Measurements from ENCODE around the gene TADA1.
A peak's percentile ranks its signal among the peaks of the same experiment; 100 is the strongest.

TADA1 gene

DNA sequence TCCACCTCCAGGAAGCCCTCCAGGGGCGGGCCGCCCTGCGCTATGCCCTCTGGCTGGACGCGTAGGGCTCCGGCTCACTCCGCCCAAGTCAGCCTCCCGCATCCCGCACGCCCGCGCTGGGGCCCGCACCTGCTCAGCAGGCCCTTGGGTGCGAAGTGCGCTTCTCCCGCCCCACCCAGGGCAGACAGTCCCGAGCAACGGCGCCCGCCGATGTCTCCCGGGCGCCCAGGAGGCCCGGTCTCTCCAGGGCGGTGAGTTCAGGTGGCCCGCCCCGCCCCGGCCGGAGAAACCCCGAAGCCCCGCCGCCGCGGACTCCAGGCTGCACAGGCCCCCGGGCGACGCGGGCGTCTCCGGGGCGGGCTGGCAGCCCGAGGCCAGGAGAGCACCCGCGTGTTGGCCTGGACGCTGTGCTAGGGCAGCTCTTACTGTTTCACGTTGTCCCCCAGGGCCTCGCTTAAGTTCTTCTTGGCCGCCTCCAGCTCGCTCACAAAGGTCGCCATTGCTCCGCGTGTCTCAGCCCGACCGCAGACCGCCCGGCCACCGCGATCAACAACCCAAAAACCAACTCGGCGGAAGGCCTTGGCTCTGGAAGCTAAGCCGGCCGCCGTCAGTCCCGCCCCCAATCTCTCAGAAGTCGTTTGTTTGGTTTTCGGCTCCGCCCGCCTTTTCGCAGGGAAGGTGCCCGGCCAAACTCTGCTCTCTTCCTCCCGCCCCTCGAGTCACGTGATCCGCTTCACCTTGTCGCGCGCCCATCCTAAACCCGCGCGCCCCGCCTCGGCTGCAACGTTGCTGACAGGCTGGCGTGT, at the start of gene TADA1:
TSS of gene TADA1 (minus strand) at position 531 of the 806 bp plus-strand sequence. CDS start at position 500, 31 bp downstream.
- Histone ChIP-seq H3K9me3 (ENCODE audit: control insufficient read depth, insufficient read depth, low read depth, low read length) (no peaks in the 10 kb centered on the region), H3K36me3 (ENCODE audit: control insufficient read depth, insufficient read depth, low read length) (peaks cover 3% of the 10 kb centered on the region; the same call in 1 of the 2 replicates), H3K4me3 (ENCODE audit: low read depth, low read length) (peak within 1 kb of the TSS; percentile 80), H3K9ac (ENCODE audit: low read length) (peak within 1 kb of the TSS; percentile 89), H3K4me1 (ENCODE audit: control insufficient read depth, insufficient read depth, low read length) (peaks cover 4% of the 10 kb centered on the region; the same call in 1 of the 2 replicates), H3K27ac (ENCODE audit: low read depth, low read length) (peak within 1 kb of the TSS; percentile 79), H3K27me3 (ENCODE audit: control insufficient read depth, insufficient read depth, low read length) (no peaks in the 10 kb centered on the region)

DNA sequence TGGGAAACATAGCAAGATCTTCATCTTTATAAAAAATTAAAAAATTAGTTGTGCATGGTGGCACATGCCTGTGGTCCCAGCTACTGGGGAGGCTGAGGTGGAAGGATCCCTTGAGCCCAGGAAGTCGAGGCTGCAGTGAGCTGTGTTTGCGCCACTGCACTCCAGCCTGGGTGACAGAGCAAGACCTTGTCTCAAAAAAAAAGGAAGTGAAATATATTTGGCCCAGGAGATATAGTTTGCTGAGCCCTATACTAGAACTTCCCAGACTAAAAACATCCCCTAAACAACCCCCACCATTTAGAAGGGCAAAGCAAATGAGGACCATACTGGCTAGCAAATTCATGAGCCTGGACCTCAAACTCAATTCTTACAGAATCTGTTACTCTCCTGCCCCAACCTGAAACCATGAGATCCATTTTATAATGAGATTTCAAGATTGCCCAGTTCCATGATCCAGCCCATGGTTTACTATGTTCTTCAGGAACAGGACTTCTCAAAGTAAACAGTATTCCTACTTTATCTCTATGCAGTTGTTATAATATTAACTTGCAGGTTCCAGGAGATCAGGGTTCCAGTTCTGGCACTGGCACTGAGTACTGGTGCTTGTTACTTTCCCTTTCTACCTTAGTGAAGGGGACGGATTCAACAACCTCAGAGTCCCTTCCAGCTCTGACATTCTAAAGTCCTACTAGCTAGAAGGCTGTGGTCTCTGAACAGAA, 48.9 kb upstream of the TADA1 start:
- Histone ChIP-seq H3K27me3 (ENCODE audit: control insufficient read depth, insufficient read depth, low read length) (peaks cover 34% of the 10 kb centered on the region), H3K4me3 (ENCODE audit: low read depth, low read length) (no peak overlapping the region), H3K27ac (ENCODE audit: low read depth, low read length) (no peak overlapping the region), H3K4me1 (ENCODE audit: control insufficient read depth, insufficient read depth, low read length) (peaks cover 10% of the 10 kb centered on the region; the same call in 1 of the 2 replicates), H3K36me3 (ENCODE audit: control insufficient read depth, insufficient read depth, low read length) (no peaks in the 10 kb centered on the region), H3K9me3 (ENCODE audit: control insufficient read depth, insufficient read depth, low read depth, low read length) (no peaks in the 10 kb centered on the region), H3K9ac (ENCODE audit: low read length) (no peak overlapping the region)

- Histone ChIP-seq H3K27ac (ENCODE audit: low read depth, low read length) (no peak overlapping the region), H3K27me3 (ENCODE audit: control insufficient read depth, insufficient read depth, low read length) (peaks cover 54% of the 10 kb centered on the region), H3K36me3 (ENCODE audit: control insufficient read depth, insufficient read depth, low read length) (no peaks in the 10 kb centered on the region), H3K9ac (ENCODE audit: low read length) (peak overlapping the region; percentile 22), H3K9me3 (ENCODE audit: control insufficient read depth, insufficient read depth, low read depth, low read length) (no peaks in the 10 kb centered on the region), H3K4me3 (ENCODE audit: low read depth, low read length) (peak overlapping the region; percentile 66), H3K4me1 (ENCODE audit: control insufficient read depth, insufficient read depth, low read length) (peaks cover 16% of the 10 kb centered on the region)
These were observed 44.8 kb upstream of the TADA1 start for GRCh38 chr1:166920561-166921475.

GRCh38 chr1:166918956-166919316, 42.9 kb upstream of the TADA1 start:
- Histone ChIP-seq H3K9me3 (ENCODE audit: control insufficient read depth, insufficient read depth, low read depth, low read length) (no peaks in the 10 kb centered on the region), H3K36me3 (ENCODE audit: control insufficient read depth, insufficient read depth, low read length) (no peaks in the 10 kb centered on the region), H3K9ac (ENCODE audit: low read length) (no peak overlapping the region), H3K4me3 (ENCODE audit: low read depth, low read length) (no peak overlapping the region), H3K27ac (ENCODE audit: low read depth, low read length) (no peak overlapping the region), H3K4me1 (ENCODE audit: control insufficient read depth, insufficient read depth, low read length) (peaks cover 10% of the 10 kb centered on the region; the same call in 1 of the 2 replicates), H3K27me3 (ENCODE audit: control insufficient read depth, insufficient read depth, low read length) (peaks cover 54% of the 10 kb centered on the region)

DNA sequence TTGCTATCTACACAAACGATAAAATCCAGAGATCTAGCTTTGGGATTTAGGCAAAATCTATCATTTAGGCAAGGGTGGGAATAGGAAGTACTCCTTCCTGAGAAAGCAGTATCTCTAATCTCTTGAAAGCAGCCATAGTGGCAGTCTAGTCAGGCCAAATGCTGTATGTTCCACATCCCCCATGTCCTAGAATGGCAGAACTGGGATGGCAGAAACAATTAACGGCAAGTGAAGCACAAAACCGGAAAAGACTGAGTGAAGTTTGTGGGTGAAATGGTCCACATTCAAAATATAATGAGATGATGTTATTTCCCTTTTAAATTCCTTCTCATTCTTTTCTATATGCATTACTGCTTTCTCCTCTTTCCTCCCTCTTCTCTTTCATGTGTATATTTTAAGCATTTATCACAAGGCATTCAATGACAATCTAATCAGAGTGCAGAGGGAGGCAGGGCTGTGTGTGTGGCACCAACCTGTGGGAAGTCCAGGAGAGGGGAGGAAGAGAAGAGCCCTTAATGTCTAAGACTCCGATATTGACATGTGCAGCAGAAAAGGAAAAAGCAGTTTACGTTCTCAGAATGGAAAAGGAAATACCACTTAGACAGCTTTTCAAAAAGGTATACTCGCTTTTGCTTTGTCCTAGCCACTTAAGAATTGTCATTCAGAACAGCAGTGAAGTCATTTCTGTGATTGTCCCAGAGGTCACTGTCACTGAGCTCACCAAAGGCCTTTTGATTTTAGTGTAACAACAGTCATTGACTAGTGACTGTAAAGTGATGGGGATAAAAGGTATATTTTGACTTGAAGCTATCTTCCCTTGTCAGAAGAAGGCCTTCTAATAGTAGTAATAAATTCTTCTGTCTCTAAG, 42.3 kb upstream of the TADA1 start:
- Histone ChIP-seq H3K4me3 (ENCODE audit: low read depth, low read length) (no peak overlapping the region), H3K27me3 (ENCODE audit: control insufficient read depth, insufficient read depth, low read length) (peaks cover 53% of the 10 kb centered on the region), H3K4me1 (ENCODE audit: control insufficient read depth, insufficient read depth, low read length) (peaks cover 10% of the 10 kb centered on the region; the same call in 1 of the 2 replicates), H3K9ac (ENCODE audit: low read length) (no peak overlapping the region), H3K9me3 (ENCODE audit: control insufficient read depth, insufficient read depth, low read depth, low read length) (no peaks in the 10 kb centered on the region), H3K27ac (ENCODE audit: low read depth, low read length) (no peak overlapping the region), H3K36me3 (ENCODE audit: control insufficient read depth, insufficient read depth, low read length) (no peaks in the 10 kb centered on the region)

DNA sequence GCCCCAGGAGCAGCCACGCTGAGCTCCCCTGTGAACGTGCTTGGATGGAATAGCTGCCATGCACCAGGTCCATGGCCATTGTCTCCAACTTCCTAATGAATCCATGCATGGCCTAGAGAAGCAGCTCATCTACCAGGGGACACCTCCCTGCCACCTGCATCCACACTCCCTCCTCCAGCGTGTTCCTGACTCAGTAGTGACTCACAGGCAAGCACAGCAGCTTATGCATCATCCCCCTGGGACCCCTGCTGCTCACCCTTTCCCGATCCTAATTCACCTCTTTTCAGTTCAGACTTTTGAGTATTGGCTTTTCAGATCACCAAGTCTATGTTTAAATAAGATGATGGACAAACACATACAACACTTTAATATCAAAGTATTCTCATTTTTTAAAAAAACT, 39.9 kb upstream of the TADA1 start:
- Histone ChIP-seq H3K4me3 (ENCODE audit: low read depth, low read length) (no peak overlapping the region), H3K27ac (ENCODE audit: low read depth, low read length) (no peak overlapping the region), H3K9ac (ENCODE audit: low read length) (no peak overlapping the region)

GRCh38 chr1:166915042-166915441, 39.0 kb upstream of the TADA1 start:
- Histone ChIP-seq H3K4me1 (ENCODE audit: control insufficient read depth, insufficient read depth, low read length) (peaks cover 10% of the 10 kb centered on the region; the same call in 1 of the 2 replicates), H3K27me3 (ENCODE audit: control insufficient read depth, insufficient read depth, low read length) (peaks cover 20% of the 10 kb centered on the region), H3K4me3 (ENCODE audit: low read depth, low read length) (no peak overlapping the region), H3K9ac (ENCODE audit: low read length) (no peak overlapping the region), H3K36me3 (ENCODE audit: control insufficient read depth, insufficient read depth, low read length) (peaks cover 3% of the 10 kb centered on the region; the same call in 1 of the 2 replicates), H3K27ac (ENCODE audit: low read depth, low read length) (no peak overlapping the region), H3K9me3 (ENCODE audit: control insufficient read depth, insufficient read depth, low read depth, low read length) (peaks cover 11% of the 10 kb centered on the region; the same call in 1 of the 2 replicates)

More for the DNA sequence above, 39.9 kb upstream of the TADA1 start:
- peaks cover 3% of the 10 kb centered on the region; the same call in 1 of the 2 replicates for H3K36me3 ChIP-seq (ENCODE audit: control insufficient read depth, insufficient read depth, low read length)
- H3K4me1 ChIP-seq (ENCODE audit: control insufficient read depth, insufficient read depth, low read length) = peaks cover 10% of the 10 kb centered on the region; the same call in 1 of the 2 replicates
- H3K9me3 ChIP-seq (ENCODE audit: control insufficient read depth, insufficient read depth, low read depth, low read length) = peaks cover 9% of the 10 kb centered on the region; the same call in 1 of the 2 replicates
- peaks cover 29% of the 10 kb centered on the region for H3K27me3 ChIP-seq (ENCODE audit: control insufficient read depth, insufficient read depth, low read length)

DNA sequence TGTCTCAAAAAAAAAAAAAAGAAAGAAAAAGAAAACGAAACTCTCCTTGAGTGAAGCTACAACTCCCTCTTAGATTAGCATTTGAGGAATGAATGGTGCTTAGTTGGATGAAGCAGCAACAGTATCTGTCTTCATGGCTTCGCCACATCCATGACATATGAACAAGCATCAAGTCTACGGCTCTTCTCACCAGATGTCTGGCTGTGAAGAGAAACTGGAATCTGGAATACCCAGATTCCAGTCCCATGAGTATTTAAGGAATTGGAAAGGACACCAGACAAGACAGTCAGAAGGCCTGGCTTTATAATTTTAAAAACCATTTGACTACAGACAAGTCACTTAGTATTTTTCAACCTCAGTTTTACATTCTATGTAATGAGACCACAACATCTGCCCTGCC, 38.0 kb upstream of the TADA1 start:
- Histone ChIP-seq H3K36me3 (ENCODE audit: control insufficient read depth, insufficient read depth, low read length) (peaks cover 3% of the 10 kb centered on the region; the same call in 1 of the 2 replicates), H3K9ac (ENCODE audit: low read length) (no peak overlapping the region), H3K4me3 (ENCODE audit: low read depth, low read length) (no peak overlapping the region), H3K9me3 (ENCODE audit: control insufficient read depth, insufficient read depth, low read depth, low read length) (peaks cover 11% of the 10 kb centered on the region; the same call in 1 of the 2 replicates), H3K27ac (ENCODE audit: low read depth, low read length) (no peak overlapping the region), H3K27me3 (ENCODE audit: control insufficient read depth, insufficient read depth, low read length) (peaks cover 11% of the 10 kb centered on the region), H3K4me1 (ENCODE audit: control insufficient read depth, insufficient read depth, low read length) (peaks cover 10% of the 10 kb centered on the region; the same call in 1 of the 2 replicates)

- H3K36me3 ChIP-seq (ENCODE audit: control insufficient read depth, insufficient read depth, low read length) = peaks cover 3% of the 10 kb centered on the region; the same call in 1 of the 2 replicates
- 0 out of 2 replicates have a peak, but pooled peaks cover 7% of the 10 kb centered on the region for H3K4me1 ChIP-seq (ENCODE audit: control insufficient read depth, insufficient read depth, low read length)
- no peaks in the 10 kb centered on the region for H3K27me3 ChIP-seq (ENCODE audit: control insufficient read depth, insufficient read depth, low read length)
- no peak overlapping the region for H3K9ac ChIP-seq (ENCODE audit: low read length)
- H3K9me3 ChIP-seq (ENCODE audit: control insufficient read depth, insufficient read depth, low read depth, low read length) = peaks cover 11% of the 10 kb centered on the region; the same call in 1 of the 2 replicates
- no peak overlapping the region for H3K27ac ChIP-seq (ENCODE audit: low read depth, low read length)
- H3K4me3 ChIP-seq (ENCODE audit: low read depth, low read length) = no peak overlapping the region
These were observed 35.6 kb upstream of the TADA1 start for GRCh38 chr1:166911624-166912023.
